ENCODE results near the gene HES1. TPM values are rescaled to one million over a fixed set of nuclear protein-coding genes. Genes with fewer than 3 reads are reported as not detected.
A peak's percentile ranks its signal among the peaks of the same experiment; 100 is the strongest.

Gene HES1
- total and polyA plus RNA-seq, 9 of the 15 experiments (the other 6 are each of a cell fraction or from before 2014, with no cell fraction given) = 3.4 to 37.0 (median 19.3) TPM

GRCh38 chr3:194134757-194135515, 1.0 kb upstream of the HES1 start (continued):
- TF ChIP-seq, protein P1, sequence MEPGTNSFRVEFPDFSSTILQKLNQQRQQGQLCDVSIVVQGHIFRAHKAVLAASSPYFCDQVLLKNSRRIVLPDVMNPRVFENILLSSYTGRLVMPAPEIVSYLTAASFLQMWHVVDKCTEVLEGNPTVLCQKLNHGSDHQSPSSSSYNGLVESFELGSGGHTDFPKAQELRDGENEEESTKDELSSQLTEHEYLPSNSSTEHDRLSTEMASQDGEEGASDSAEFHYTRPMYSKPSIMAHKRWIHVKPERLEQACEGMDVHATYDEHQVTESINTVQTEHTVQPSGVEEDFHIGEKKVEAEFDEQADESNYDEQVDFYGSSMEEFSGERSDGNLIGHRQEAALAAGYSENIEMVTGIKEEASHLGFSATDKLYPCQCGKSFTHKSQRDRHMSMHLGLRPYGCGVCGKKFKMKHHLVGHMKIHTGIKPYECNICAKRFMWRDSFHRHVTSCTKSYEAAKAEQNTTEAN (CRISPR knock-in tag; IDR thresholded peaks at IDR 0.05) = peak; percentile 96
- TF ChIP-seq ZBTB2 (IDR thresholded peaks at IDR 0.05) = no peak
- TF ChIP-seq, protein P2, sequence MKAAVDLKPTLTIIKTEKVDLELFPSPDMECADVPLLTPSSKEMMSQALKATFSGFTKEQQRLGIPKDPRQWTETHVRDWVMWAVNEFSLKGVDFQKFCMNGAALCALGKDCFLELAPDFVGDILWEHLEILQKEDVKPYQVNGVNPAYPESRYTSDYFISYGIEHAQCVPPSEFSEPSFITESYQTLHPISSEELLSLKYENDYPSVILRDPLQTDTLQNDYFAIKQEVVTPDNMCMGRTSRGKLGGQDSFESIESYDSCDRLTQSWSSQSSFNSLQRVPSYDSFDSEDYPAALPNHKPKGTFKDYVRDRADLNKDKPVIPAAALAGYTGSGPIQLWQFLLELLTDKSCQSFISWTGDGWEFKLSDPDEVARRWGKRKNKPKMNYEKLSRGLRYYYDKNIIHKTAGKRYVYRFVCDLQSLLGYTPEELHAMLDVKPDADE (conservative IDR thresholded peaks at IDR 0.05; ENCODE audit: control insufficient read depth, low read depth, low read length) = peak; percentile 64; the same call in 1 of the 2 replicates
- TF ChIP-seq CHAMP1 (IDR thresholded peaks at IDR 0.05) = no peak
- no peak for TF ChIP-seq POLR3G (IDR thresholded peaks at IDR 0.05; ENCODE audit: extremely low read depth, insufficient read length, insufficient replicate concordance)
- no peak; the same call in 1 of the 2 replicates for TF ChIP-seq ESRRA (IDR thresholded peaks at IDR 0.05; ENCODE audit: borderline replicate concordance, low read depth)
- peak in 1 of 2 experiments; percentile 80; a peak in 3 of 4 replicates for TF ChIP-seq KDM1A (IDR thresholded peaks at IDR 0.05)
- TF ChIP-seq, protein P3, sequence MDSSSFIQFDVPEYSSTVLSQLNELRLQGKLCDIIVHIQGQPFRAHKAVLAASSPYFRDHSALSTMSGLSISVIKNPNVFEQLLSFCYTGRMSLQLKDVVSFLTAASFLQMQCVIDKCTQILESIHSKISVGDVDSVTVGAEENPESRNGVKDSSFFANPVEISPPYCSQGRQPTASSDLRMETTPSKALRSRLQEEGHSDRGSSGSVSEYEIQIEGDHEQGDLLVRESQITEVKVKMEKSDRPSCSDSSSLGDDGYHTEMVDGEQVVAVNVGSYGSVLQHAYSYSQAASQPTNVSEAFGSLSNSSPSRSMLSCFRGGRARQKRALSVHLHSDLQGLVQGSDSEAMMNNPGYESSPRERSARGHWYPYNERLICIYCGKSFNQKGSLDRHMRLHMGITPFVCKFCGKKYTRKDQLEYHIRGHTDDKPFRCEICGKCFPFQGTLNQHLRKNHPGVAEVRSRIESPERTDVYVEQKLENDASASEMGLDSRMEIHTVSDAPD (CRISPR knock-in tag; IDR thresholded peaks at IDR 0.05) = 0 out of 2 replicates have a peak, but pooled peaks have one; percentile 29
- TF ChIP-seq ZNF174 (CRISPR knock-in tag; IDR thresholded peaks at IDR 0.05) = no peak
- no peak for TF ChIP-seq ZNF76 (CRISPR knock-in tag; IDR thresholded peaks at IDR 0.05; ENCODE audit: borderline replicate concordance)
- no peak for TF ChIP-seq ZNF280A (IDR thresholded peaks at IDR 0.05; ENCODE audit: low read depth, partially characterized antibody)
- TF ChIP-seq MTA1 (IDR thresholded peaks at IDR 0.05; ENCODE audit: borderline replicate concordance) = no peak; the same call in 1 of the 2 replicates
- peak; percentile 80 to 81 for TF ChIP-seq NRF1 (conservative IDR thresholded peaks at IDR 0.05 in 1 of 2, IDR thresholded peaks at IDR 0.05 in 1 of 2)
- peak; percentile 53; the same call in 1 of the 2 replicates for TF ChIP-seq RUNX1 (IDR thresholded peaks at IDR 0.05; ENCODE audit: low read depth)
- TF ChIP-seq BRD9 (IDR thresholded peaks at IDR 0.05; ENCODE audit: low read depth, partially characterized antibody) = no peak
- no peak for TF ChIP-seq POLR2AphosphoS2 (IDR thresholded peaks at IDR 0.05; ENCODE audit: low read length)
- TF ChIP-seq HDAC1 (IDR thresholded peaks at IDR 0.05) = peak in 1 of 2 experiments; percentile 96; a peak in 3 of 4 replicates
